Gastrocnemius medialis (tissue), 4 donors: ENCODE results near the gene TRIM44. TPM values are rescaled to one million over a fixed set of nuclear protein-coding genes. Genes with fewer than 3 reads are reported as not detected.
"Not testable (repeated sequence)": the region's sequence is repeated elsewhere in the genome, so short reads cannot be mapped to it uniquely, and the experiment has no call there.

ENCODE experiments used
- ATAC-seq, 2 donors: fragments of 150-250 bp; one replicate each; pipeline ENCODE4 v1.9.1; 2016
- DNase-seq, 2 donors: peaks; one replicate each; pipeline ENCODE4 v3.0.0-alpha.2; 2019
- H3K27ac ChIP-seq, 4 donors: fragments of 200-600 bp; sonication (generic); 1 replicate in 1 of 4; 2 replicates in 3 of 4; pipeline ENCODE4 v1.5.1; 2016 to 2018; ENCODE audit warnings: mild to moderate bottlenecking in 2 of 4, moderate library complexity in 1 of 4
- H3K27me3 ChIP-seq, 3 donors: fragments of 200-600 bp; sonication (generic) in 2 of 3; 1 replicate in 1 of 3; 2 replicates in 2 of 3; pipeline versions ENCODE4 v1.5.1 to v1.6.0; 2016 to 2019; ENCODE audit warnings: mild to moderate bottlenecking in 1 of 3, moderate library complexity in 1 of 3
- H3K36me3 ChIP-seq, 2 donors: fragments of 200-600 bp; sonication (generic) in 1 of 2; one replicate each; pipeline ENCODE4 v1.5.1; 2017 to 2018
- H3K4me1 ChIP-seq, 2 donors: fragments of 200-600 bp; sonication (generic) in 1 of 2; one replicate each; pipeline ENCODE4 v1.5.1; 2016 to 2017; ENCODE audit warnings: mild to moderate bottlenecking in 2 of 2
- H3K4me3 ChIP-seq, 4 donors: fragments of 200-600 bp; sonication (generic) in 3 of 4; 1 replicate in 1 of 4; 2 replicates in 3 of 4; pipeline ENCODE4 v1.5.1; 2016 to 2019; ENCODE audit warnings: mild to moderate bottlenecking in 2 of 4
- H3K9me3 ChIP-seq, 3 donors: fragments of 200-600 bp; sonication (generic) in 2 of 3; 1 replicate in 1 of 3; 2 replicates in 2 of 3; pipeline ENCODE4 v1.5.1; 2016 to 2019
- POLR2A ChIP-seq, 2 donors: fragments of 450-650 bp; IDR thresholded peaks; one replicate each; pipeline ENCODE4 v1.6.1; 2017; ENCODE audit warnings: antibody characterized with exemption in 2 of 2, mild to moderate bottlenecking in 2 of 2, moderate library complexity in 2 of 2
- in situ Hi-C, 4 donors: fragments of 200-750 bp; cut with MboI; loops; one replicate each; pipeline versions ENCODE4 v1.15.0 to v1.8.0; 2017; ENCODE audit warnings: low sequenced_read_pairs in 4 of 4
- intact Hi-C: fragments of 100-400 bp; cut with DNase I; formaldehyde crosslinking; loops from one replicate; pipeline ENCODE4 v1.15.1; 2023; ENCODE audit warnings: low total_unique reads
- total RNA-seq, 4 donors: library from RNA; depleted of rRNA; stranded (reverse); fragments of >200 nt; gene quantifications; one replicate each; pipeline versions ENCODE4 v1.1.0 to v1.2.3, GENCODE V29; 2016
- TF ChIP-seq, protein P1 (sequence below), 5 experiments: fragments of 450-650 bp in 3 of 5; fragments of 200-600 bp in 2 of 5; sonication (generic) in 2 of 5; IDR thresholded peaks in 4 of 5; conservative IDR thresholded peaks in 1 of 5; 1 replicate in 4 of 5; 2 replicates in 1 of 5; pipeline ENCODE4 v1.5.1; 2016 to 2019; ENCODE audit warnings: antibody characterized with exemption in 5 of 5, mild to moderate bottlenecking in 3 of 5, moderate library complexity in 3 of 5

The TRIM44 gene
- total RNA-seq, 4 donors from 2014 or later, result 25.5 to 30.5 (median 26.2) TPM

DNA sequence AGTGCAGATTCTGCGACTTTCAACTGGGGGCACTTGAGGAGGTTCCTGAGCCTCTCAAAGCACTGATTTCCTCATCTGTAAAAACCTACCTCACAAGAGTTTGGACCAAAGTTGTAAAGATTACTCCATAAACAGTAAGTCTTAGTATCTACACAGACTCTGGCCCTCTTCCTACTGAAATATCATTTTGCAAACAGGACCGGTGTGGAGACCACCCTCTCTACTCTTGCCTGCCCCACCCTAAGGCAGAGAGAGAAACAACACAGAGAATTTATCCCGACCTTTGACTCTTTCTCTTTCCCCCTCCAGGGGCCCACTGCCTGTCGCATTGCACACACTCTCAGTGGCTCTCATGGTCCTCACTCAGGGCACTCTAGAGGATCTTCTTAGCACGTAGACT is 163.4 kb downstream of the TRIM44 start:
- H3K27me3 ChIP-seq, result no peaks in the 10 kb centered on the region
- H3K9me3 ChIP-seq, result no peaks in the 10 kb centered on the region
- in situ Hi-C loops, result loop anchor here in 3 of 4 donors (10.0 to 25.0 kb wide), 2 partner anchors 211 to 436 kb away; partner anchors contain the start of gene FJX1 (in 3 of the 3)
- no peaks in the 10 kb centered on the region for H3K36me3 ChIP-seq
- no peak overlapping the region for H3K27ac ChIP-seq
- no peak overlapping the region for H3K4me3 ChIP-seq
- intact Hi-C loops, result loop anchor here (10.0 kb wide), 3 partner anchors 79 to 189 kb away; partner anchors contain the start of gene LDLRAD3
- H3K4me1 ChIP-seq, result peaks cover 11 to 14% of the 10 kb centered on the region in 2 donors
- DNase-seq (no peak), ATAC-seq (no peak)
- TF ChIP-seq, protein P1, sequence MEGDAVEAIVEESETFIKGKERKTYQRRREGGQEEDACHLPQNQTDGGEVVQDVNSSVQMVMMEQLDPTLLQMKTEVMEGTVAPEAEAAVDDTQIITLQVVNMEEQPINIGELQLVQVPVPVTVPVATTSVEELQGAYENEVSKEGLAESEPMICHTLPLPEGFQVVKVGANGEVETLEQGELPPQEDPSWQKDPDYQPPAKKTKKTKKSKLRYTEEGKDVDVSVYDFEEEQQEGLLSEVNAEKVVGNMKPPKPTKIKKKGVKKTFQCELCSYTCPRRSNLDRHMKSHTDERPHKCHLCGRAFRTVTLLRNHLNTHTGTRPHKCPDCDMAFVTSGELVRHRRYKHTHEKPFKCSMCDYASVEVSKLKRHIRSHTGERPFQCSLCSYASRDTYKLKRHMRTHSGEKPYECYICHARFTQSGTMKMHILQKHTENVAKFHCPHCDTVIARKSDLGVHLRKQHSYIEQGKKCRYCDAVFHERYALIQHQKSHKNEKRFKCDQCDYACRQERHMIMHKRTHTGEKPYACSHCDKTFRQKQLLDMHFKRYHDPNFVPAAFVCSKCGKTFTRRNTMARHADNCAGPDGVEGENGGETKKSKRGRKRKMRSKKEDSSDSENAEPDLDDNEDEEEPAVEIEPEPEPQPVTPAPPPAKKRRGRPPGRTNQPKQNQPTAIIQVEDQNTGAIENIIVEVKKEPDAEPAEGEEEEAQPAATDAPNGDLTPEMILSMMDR (IDR thresholded peaks at IDR 0.05 in 4 of 5, conservative IDR thresholded peaks at IDR 0.05 in 1 of 5), result no peak
- TF ChIP-seq POLR2A (IDR thresholded peaks at IDR 0.05), result no peak

DNA sequence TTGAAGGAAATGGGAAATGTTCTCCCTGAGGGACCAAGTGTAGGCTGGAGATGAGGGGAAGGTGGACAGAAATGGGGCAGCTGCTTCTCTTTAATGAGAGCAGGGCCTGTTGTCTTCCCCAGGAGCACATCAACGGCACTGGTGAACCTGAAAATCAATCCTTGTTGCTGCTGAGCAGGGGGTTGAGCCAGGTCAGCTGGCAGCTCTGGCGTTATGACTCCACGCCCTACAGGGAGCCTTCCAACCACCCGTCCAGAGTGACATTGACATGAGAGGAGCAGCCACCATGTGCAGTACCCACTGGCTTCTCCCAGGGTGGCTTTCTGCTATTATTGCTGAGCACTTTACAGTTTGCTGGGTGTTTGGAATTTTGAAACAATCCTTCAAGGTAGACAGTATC is 164.4 kb downstream of the TRIM44 start:
- H3K4me1 ChIP-seq, result peaks cover 9 to 10% of the 10 kb centered on the region in 2 donors
- H3K36me3 ChIP-seq, result no peaks in the 10 kb centered on the region
- in situ Hi-C loops (loop anchor here in 3 of 4 donors (10.0 to 25.0 kb wide), 2 partner anchors 212 to 435 kb away; partner anchors contain the start of gene FJX1 (in 3 of the 3)), intact Hi-C loops (loop anchor here (10.0 kb wide), 3 partner anchors 78 to 188 kb away; partner anchors contain the start of gene LDLRAD3)
- H3K27me3 ChIP-seq, result no peaks in the 10 kb centered on the region
- H3K4me3 ChIP-seq, result no peak overlapping the region
- DNase-seq, result peak; percentile 28 to 49
- no peaks in the 10 kb centered on the region for H3K9me3 ChIP-seq
- no peak for TF ChIP-seq POLR2A (IDR thresholded peaks at IDR 0.05)
- TF ChIP-seq, protein P1 (IDR thresholded peaks at IDR 0.05 in 4 of 5, conservative IDR thresholded peaks at IDR 0.05 in 1 of 5), result no peak
- ATAC-seq, result peak; percentile 60 to 62
- peak overlapping the region in 2 of 4 donors; percentile 5 to 33 for H3K27ac ChIP-seq

DNA sequence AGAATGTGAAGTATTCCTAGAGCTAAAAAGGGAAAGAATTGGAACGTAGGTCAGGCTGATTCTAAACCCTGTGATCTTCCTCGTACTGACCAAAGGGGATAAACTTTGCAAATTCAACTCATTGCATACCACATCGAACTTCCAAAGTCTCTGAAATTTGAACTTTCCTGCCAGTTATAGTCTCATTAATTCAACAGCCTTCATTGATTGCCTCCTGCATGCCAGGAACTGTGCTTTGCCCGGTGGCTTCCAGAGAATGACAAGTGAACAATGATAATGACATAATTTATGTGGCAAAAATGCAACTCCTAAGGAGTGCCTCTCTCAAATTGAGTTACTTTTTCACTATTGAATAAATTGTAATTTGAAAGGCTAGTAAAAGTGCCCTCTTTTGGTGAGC is 173.6 kb downstream of the TRIM44 start:
- in situ Hi-C loops, result loop anchor here in 2 of 4 donors (25.0 kb wide), 1 partner anchor 426 kb away; no protein-coding TSS in a partner anchor
- H3K9me3 ChIP-seq, result no peaks in the 10 kb centered on the region
- intact Hi-C loops, result no loop called here
- no peak for TF ChIP-seq POLR2A (IDR thresholded peaks at IDR 0.05)
- TF ChIP-seq, protein P1 (IDR thresholded peaks at IDR 0.05 in 4 of 5, conservative IDR thresholded peaks at IDR 0.05 in 1 of 5), result no peak
- ATAC-seq, result no peak
- H3K4me1 ChIP-seq, result no peaks in the 10 kb centered on the region
- no peak overlapping the region for H3K27ac ChIP-seq
- no peak overlapping the region for H3K4me3 ChIP-seq
- H3K27me3 ChIP-seq, result no peaks in the 10 kb centered on the region
- H3K36me3 ChIP-seq, result no peaks in the 10 kb centered on the region
- no peak for DNase-seq

DNA sequence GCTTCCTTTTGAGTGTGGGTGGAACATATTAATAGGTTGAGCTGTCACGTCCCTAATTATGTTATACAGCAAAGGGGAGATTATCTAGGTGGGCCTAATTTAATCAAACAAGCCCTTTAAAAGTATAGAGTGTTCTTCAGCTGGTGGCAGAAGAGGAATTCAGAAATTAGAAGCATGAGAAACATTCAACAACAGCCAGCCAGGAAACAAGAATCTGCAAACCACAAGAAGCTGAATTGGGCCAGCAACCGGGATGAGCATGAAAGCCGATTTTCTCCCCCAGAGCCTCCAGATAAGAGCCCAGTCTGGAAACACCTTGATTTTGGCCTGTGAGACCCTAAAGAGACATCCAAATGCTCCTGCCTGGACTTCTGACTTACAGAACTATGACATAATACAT is 175.5 kb downstream of the TRIM44 start:
- Histone ChIP-seq H3K9me3 (no peaks in the 10 kb centered on the region), H3K36me3 (no peaks in the 10 kb centered on the region), H3K27me3 (no peaks in the 10 kb centered on the region), H3K27ac (no peak overlapping the region), H3K4me1 (no peaks in the 10 kb centered on the region), H3K4me3 (no peak overlapping the region)
- no peak for TF ChIP-seq POLR2A (IDR thresholded peaks at IDR 0.05)
- TF ChIP-seq, protein P1 (IDR thresholded peaks at IDR 0.05 in 4 of 5, conservative IDR thresholded peaks at IDR 0.05 in 1 of 5), result no peak
- intact Hi-C loops, result no loop called here
- ATAC-seq, result no peak
- in situ Hi-C loops, result loop anchor here in 2 of 4 donors (25.0 kb wide), 1 partner anchor 424 kb away; no protein-coding TSS in a partner anchor
- DNase-seq, result no peak

DNA sequence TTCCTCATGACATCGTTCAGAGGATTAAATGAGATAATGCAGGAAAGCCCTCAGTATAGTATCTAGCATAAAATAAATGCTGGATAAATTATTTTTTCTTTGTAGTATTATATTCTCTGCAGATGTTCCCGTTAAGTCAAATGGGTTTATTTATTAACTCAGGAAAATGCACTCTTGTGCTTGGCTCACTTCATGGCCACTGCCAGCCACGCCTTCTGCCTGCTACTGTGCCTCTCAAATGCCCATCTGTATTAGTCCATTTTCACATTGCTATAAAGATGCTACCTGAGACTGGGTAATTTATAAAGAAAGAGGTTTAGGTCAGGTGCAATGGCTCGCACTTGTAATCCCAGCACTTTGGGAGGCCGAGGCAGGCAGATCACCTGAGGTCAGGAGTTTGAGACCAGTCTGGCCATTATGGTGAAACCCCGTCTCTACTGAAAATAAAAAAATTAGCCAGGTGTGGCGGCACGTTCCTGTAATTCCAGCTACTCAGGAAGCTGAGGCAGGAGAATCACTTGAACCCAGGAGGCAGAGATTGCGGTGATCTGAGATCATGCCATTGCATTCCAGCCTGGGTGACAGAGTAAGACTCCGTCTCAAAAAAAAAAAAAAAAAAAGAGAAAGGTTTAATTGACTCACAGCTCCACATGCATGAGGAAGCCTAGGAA is 176.3 kb downstream of the TRIM44 start:
- in situ Hi-C loops, result loop anchor here in 2 of 4 donors (25.0 kb wide), 1 partner anchor 423 kb away; no protein-coding TSS in a partner anchor
- ATAC-seq, DNase-seq, H3K27me3 ChIP-seq, H3K27ac ChIP-seq, H3K36me3 ChIP-seq, intact Hi-C loops, H3K9me3 ChIP-seq, H3K4me1 ChIP-seq, H3K4me3 ChIP-seq: not testable (repeated sequence)
